Neural cell (in vitro differentiated cells): Measurements from ENCODE around the gene RASA1. TPM values are rescaled to one million over a fixed set of nuclear protein-coding genes. Genes with fewer than 3 reads are reported as not detected.

Experiments
- H2AFZ ChIP-seq: fragments of 200-600, 300-800 bp; sonication (generic), shearing (Covaris generic); 2 replicates; pipeline ENCODE4 v1.6.0; 2014; ENCODE audit warnings: low read depth, mild to moderate bottlenecking, antibody characterized with exemption, low read length, moderate library complexity
- H3F3A ChIP-seq: fragments of 200-600 bp; shearing (Covaris generic); 2 replicates; pipeline ENCODE4 v1.6.1; 2016; ENCODE audit warnings: mild to moderate bottlenecking, moderate library complexity, mixed read lengths, antibody characterized with exemption, low read length; ENCODE audit not compliant: insufficient read depth, poor library complexity, severe bottlenecking
- H3K27ac ChIP-seq: fragments of 200-600, 300-800 bp; sonication (generic), shearing (Covaris generic); 2 replicates; pipeline ENCODE4 v1.5.1; 2014; ENCODE audit warnings: mild to moderate bottlenecking, low read length, moderate library complexity
- H3K27me3 ChIP-seq: fragments of 300-800, 200-600 bp; sonication (generic), shearing (Covaris generic); 2 replicates; pipeline ENCODE4 v1.6.0; 2014; ENCODE audit warnings: mild to moderate bottlenecking, low read depth, low read length, moderate library complexity; ENCODE audit not compliant: insufficient read depth
- H3K36me3 ChIP-seq: fragments of 300-800, 200-600 bp; sonication (generic), shearing (Covaris generic); 2 replicates; pipeline ENCODE4 v1.5.1; 2014; ENCODE audit warnings: mild to moderate bottlenecking, antibody characterized with exemption, low read length, moderate library complexity; ENCODE audit not compliant: insufficient read depth
- H3K4me2 ChIP-seq: fragments of 300-800, 200-600 bp; sonication (generic), shearing (Covaris generic); 2 replicates; pipeline ENCODE4 v1.6.0; 2014; ENCODE audit warnings: mild to moderate bottlenecking, low read length
- H3K4me3 ChIP-seq: fragments of 300-800, 200-600 bp; sonication (generic), shearing (Covaris generic); 2 replicates; pipeline ENCODE4 v1.5.1; 2014; ENCODE audit warnings: mild to moderate bottlenecking, low read length, moderate library complexity
- H3K79me2 ChIP-seq: fragments of 200-600 bp; shearing (Covaris generic); replicated peaks from 2 replicates; pipeline ENCODE4 v1.6.0; 2014; ENCODE audit warnings: mild to moderate bottlenecking, low read length, moderate library complexity; ENCODE audit not compliant: insufficient read depth
- H3K9ac ChIP-seq: fragments of 300-800, 200-600 bp; sonication (generic), shearing (Covaris generic); 2 replicates; pipeline ENCODE4 v1.6.1; 2016; ENCODE audit warnings: mild to moderate bottlenecking, low read length, mixed read lengths
- H3K9me2 ChIP-seq: fragments of 200-600 bp; shearing (Covaris generic); 2 replicates; pipeline ENCODE4 v1.6.1; 2016; ENCODE audit warnings: mild to moderate bottlenecking, low read length, mixed read lengths; ENCODE audit not compliant: insufficient read depth
- H3K9me3 ChIP-seq: fragments of 200-600, 300-800 bp; sonication (generic), shearing (Covaris generic); 2 replicates; pipeline ENCODE4 v1.6.1; 2016; ENCODE audit warnings: mild to moderate bottlenecking, mixed run types, low read length, moderate library complexity, mixed read lengths
- H4K20me1 ChIP-seq: fragments of 200-600 bp; shearing (Covaris generic); 2 replicates; pipeline ENCODE4 v1.6.1; 2016; ENCODE audit warnings: mild to moderate bottlenecking, mixed run types; ENCODE audit not compliant: insufficient read depth
- EP300 ChIP-seq: fragments of 450-650 bp; conservative IDR thresholded peaks from 2 replicates; pipeline ENCODE4 v1.6.1; 2014; ENCODE audit warnings: antibody characterized with exemption, mild to moderate bottlenecking, moderate library complexity; ENCODE audit not compliant: poor library complexity, severe bottlenecking
- EZH2 ChIP-seq: fragments of 200-600, 300-800 bp; shearing (Covaris generic), sonication (generic); IDR thresholded peaks from 2 replicates; pipeline ENCODE4 v1.6.1; 2014; ENCODE audit warnings: antibody characterized with exemption, low read length, borderline replicate concordance, mild to moderate bottlenecking; ENCODE audit not compliant: insufficient read depth, poor library complexity, severe bottlenecking
- MXI1 ChIP-seq: fragments of 450-650 bp; conservative IDR thresholded peaks from 2 replicates; pipeline ENCODE4 v1.6.1; 2014; ENCODE audit warnings: antibody characterized with exemption, mild to moderate bottlenecking; ENCODE audit not compliant: poor library complexity, severe bottlenecking
- POLR2AphosphoS5 ChIP-seq: IDR thresholded peaks from 2 replicates; pipeline ENCODE4 v1.6.1; 2012
- RAD21 ChIP-seq: fragments of 450-650 bp; conservative IDR thresholded peaks from 2 replicates; pipeline ENCODE4 v1.6.1; 2014; ENCODE audit warnings: antibody characterized with exemption, mild to moderate bottlenecking, moderate library complexity
- SMC3 ChIP-seq: fragments of 450-650 bp; conservative IDR thresholded peaks from 2 replicates; pipeline ENCODE4 v1.6.1; 2014; ENCODE audit warnings: antibody characterized with exemption, mild to moderate bottlenecking, moderate library complexity; ENCODE audit not compliant: poor library complexity
- TAF1 ChIP-seq: IDR thresholded peaks from 2 replicates; pipeline ENCODE4 v1.6.1; 2012; ENCODE audit warnings: low read depth
- polyA plus RNA-seq: library from polyadenylated mRNA; depleted of rRNA; stranded (reverse); fragments of >200 nt; gene quantifications from 2 replicates; pipeline ENCODE4 v1.2.3, GENCODE V29; 2014
- TF ChIP-seq, protein P1 (sequence below): fragments of 450-650 bp; IDR thresholded peaks from 2 replicates; pipeline ENCODE4 v1.5.1; 2014; ENCODE audit warnings: antibody characterized with exemption, mild to moderate bottlenecking, moderate library complexity; ENCODE audit not compliant: poor library complexity, severe bottlenecking
- TF ChIP-seq, protein P2 (sequence below): IDR thresholded peaks from 2 replicates; pipeline ENCODE4 v1.6.1; 2012; ENCODE audit warnings: borderline replicate concordance

Gene RASA1
- polyA plus RNA-seq, 1 donor from 2014 or later: 72.8 TPM

GRCh38 chr5:87405472-87406155 lies 137.9 kb downstream of the RASA1 start:
- no peak overlapping the region for H3K9ac ChIP-seq
- no peak overlapping the region for H3K4me2 ChIP-seq
- peaks cover 4% of the 10 kb centered on the region for H3K9me3 ChIP-seq
- H3K4me3 ChIP-seq: no peak overlapping the region
- H3F3A ChIP-seq: no peaks in the 10 kb centered on the region
- peaks cover 30% of the 10 kb centered on the region for H3K79me2 ChIP-seq
- H3K27me3 ChIP-seq: no peaks in the 10 kb centered on the region
- H3K36me3 ChIP-seq: peaks cover 16% of the 10 kb centered on the region
- H4K20me1 ChIP-seq: no peaks in the 10 kb centered on the region
- H3K9me2 ChIP-seq: no peaks in the 10 kb centered on the region
- H3K27ac ChIP-seq: no peak overlapping the region
- TF ChIP-seq POLR2AphosphoS5: no peak
- TF ChIP-seq, protein P1, sequence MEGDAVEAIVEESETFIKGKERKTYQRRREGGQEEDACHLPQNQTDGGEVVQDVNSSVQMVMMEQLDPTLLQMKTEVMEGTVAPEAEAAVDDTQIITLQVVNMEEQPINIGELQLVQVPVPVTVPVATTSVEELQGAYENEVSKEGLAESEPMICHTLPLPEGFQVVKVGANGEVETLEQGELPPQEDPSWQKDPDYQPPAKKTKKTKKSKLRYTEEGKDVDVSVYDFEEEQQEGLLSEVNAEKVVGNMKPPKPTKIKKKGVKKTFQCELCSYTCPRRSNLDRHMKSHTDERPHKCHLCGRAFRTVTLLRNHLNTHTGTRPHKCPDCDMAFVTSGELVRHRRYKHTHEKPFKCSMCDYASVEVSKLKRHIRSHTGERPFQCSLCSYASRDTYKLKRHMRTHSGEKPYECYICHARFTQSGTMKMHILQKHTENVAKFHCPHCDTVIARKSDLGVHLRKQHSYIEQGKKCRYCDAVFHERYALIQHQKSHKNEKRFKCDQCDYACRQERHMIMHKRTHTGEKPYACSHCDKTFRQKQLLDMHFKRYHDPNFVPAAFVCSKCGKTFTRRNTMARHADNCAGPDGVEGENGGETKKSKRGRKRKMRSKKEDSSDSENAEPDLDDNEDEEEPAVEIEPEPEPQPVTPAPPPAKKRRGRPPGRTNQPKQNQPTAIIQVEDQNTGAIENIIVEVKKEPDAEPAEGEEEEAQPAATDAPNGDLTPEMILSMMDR: no peak
- no peak for TF ChIP-seq EP300
- TF ChIP-seq RAD21: no peak
- TF ChIP-seq, protein P2, sequence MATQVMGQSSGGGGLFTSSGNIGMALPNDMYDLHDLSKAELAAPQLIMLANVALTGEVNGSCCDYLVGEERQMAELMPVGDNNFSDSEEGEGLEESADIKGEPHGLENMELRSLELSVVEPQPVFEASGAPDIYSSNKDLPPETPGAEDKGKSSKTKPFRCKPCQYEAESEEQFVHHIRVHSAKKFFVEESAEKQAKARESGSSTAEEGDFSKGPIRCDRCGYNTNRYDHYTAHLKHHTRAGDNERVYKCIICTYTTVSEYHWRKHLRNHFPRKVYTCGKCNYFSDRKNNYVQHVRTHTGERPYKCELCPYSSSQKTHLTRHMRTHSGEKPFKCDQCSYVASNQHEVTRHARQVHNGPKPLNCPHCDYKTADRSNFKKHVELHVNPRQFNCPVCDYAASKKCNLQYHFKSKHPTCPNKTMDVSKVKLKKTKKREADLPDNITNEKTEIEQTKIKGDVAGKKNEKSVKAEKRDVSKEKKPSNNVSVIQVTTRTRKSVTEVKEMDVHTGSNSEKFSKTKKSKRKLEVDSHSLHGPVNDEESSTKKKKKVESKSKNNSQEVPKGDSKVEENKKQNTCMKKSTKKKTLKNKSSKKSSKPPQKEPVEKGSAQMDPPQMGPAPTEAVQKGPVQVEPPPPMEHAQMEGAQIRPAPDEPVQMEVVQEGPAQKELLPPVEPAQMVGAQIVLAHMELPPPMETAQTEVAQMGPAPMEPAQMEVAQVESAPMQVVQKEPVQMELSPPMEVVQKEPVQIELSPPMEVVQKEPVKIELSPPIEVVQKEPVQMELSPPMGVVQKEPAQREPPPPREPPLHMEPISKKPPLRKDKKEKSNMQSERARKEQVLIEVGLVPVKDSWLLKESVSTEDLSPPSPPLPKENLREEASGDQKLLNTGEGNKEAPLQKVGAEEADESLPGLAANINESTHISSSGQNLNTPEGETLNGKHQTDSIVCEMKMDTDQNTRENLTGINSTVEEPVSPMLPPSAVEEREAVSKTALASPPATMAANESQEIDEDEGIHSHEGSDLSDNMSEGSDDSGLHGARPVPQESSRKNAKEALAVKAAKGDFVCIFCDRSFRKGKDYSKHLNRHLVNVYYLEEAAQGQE: no peak
- TF ChIP-seq TAF1: no peak
- no peak for TF ChIP-seq SMC3
- no peak for TF ChIP-seq MXI1
- no peak for TF ChIP-seq EZH2
- H2AFZ ChIP-seq: no peak overlapping the region

- H3K79me2 ChIP-seq: peaks cover 50% of the 10 kb centered on the region
These were observed 140.5 kb downstream of the RASA1 start for GRCh38 chr5:87408204-87408603.

More at GRCh38 chr5:87408204-87408603, 140.5 kb downstream of the RASA1 start:
- peaks cover 10% of the 10 kb centered on the region for H3K36me3 ChIP-seq
- no peaks in the 10 kb centered on the region for H3F3A ChIP-seq
- no peak overlapping the region for H3K9ac ChIP-seq
- no peak overlapping the region for H3K4me2 ChIP-seq
- no peak overlapping the region for H2AFZ ChIP-seq
- no peak overlapping the region for H3K27ac ChIP-seq
- no peaks in the 10 kb centered on the region for H3K27me3 ChIP-seq
- H4K20me1 ChIP-seq: no peaks in the 10 kb centered on the region
- no peaks in the 10 kb centered on the region for H3K9me3 ChIP-seq
- no peaks in the 10 kb centered on the region for H3K9me2 ChIP-seq
- TF ChIP-seq, protein P1: no peak
- no peak overlapping the region for H3K4me3 ChIP-seq
